Transverse colon (tissue), 4 donors: Measurements from ENCODE around the gene LPIN1.

ENCODE experiments used
- EP300 ChIP-seq: sonication (generic); formaldehyde crosslinking; IDR thresholded peaks from one replicate; pipeline ENCODE4 v1.6.1; 2017; ENCODE audit warnings: antibody characterized with exemption, low read depth
- POLR2A ChIP-seq: fragments of 450-650 bp; IDR thresholded peaks from one replicate; pipeline ENCODE4 v1.6.1; 2016; ENCODE audit warnings: antibody characterized with exemption, mild to moderate bottlenecking, moderate library complexity
- POLR2AphosphoS5 ChIP-seq, 3 donors: sonication (generic); formaldehyde crosslinking; IDR thresholded peaks; one replicate each; pipeline ENCODE4 v1.6.1; 2016; ENCODE audit warnings: antibody characterized with exemption in 3 of 3
- TF ChIP-seq, protein P1 (sequence below), 5 experiments: fragments of 200-600 bp in 3 of 5; fragments of 450-650 bp in 2 of 5; sonication (generic) in 3 of 5; IDR thresholded peaks; 1 replicate in 2 of 5; 2 replicates in 3 of 5; pipeline ENCODE4 v1.5.1; 2016 to 2017; ENCODE audit warnings: antibody characterized with exemption in 5 of 5, inconsistent platforms in 3 of 5, mild to moderate bottlenecking in 2 of 5, moderate library complexity in 1 of 5

- TF ChIP-seq POLR2A (no peak), POLR2AphosphoS5 (IDR thresholded peaks at IDR 0.05) (no peak), EP300 (no peak)
- TF ChIP-seq, protein P1, sequence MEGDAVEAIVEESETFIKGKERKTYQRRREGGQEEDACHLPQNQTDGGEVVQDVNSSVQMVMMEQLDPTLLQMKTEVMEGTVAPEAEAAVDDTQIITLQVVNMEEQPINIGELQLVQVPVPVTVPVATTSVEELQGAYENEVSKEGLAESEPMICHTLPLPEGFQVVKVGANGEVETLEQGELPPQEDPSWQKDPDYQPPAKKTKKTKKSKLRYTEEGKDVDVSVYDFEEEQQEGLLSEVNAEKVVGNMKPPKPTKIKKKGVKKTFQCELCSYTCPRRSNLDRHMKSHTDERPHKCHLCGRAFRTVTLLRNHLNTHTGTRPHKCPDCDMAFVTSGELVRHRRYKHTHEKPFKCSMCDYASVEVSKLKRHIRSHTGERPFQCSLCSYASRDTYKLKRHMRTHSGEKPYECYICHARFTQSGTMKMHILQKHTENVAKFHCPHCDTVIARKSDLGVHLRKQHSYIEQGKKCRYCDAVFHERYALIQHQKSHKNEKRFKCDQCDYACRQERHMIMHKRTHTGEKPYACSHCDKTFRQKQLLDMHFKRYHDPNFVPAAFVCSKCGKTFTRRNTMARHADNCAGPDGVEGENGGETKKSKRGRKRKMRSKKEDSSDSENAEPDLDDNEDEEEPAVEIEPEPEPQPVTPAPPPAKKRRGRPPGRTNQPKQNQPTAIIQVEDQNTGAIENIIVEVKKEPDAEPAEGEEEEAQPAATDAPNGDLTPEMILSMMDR (IDR thresholded peaks at IDR 0.05) = no peak
Measured at GRCh38 chr2:11764920-11765319, 18.5 kb downstream of the LPIN1 start.
